NCI-H748 treated with DMSO at 0.1 percent for 48 hours (cell line): ENCODE data around the gene WARS2.
A peak's percentile ranks its signal among the peaks of the same experiment; 100 is the strongest.

ENCODE experiments used
- DNase-seq: peaks from one replicate; lab custom pipeline; 2025; lab: John Stamatoyannopoulos, UW

The WARS2 gene

GRCh38 chr1:119015547-119015946 lies 124.9 kb downstream of the WARS2 start:
- DNase-seq: peak; percentile 31

DNA sequence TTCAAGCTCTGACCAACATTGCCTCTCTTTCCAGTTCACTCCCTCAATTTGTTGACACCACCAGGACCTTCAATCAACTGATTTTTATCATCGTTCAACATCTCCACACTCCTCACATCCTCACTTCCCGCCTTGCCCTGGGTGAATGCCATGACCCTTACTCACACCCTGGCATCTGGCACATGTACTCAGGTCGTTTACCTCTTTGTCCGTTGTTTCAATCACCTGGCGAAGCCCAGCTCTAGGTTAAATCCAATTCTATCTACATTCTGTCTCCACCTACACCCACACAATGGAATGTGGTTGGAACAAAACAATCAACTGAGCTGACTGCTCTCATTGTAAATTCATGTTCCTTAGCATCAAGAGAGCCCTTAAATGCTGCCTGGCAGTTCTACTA lies 128.1 kb downstream of the WARS2 start:
- no peak for DNase-seq

DNA sequence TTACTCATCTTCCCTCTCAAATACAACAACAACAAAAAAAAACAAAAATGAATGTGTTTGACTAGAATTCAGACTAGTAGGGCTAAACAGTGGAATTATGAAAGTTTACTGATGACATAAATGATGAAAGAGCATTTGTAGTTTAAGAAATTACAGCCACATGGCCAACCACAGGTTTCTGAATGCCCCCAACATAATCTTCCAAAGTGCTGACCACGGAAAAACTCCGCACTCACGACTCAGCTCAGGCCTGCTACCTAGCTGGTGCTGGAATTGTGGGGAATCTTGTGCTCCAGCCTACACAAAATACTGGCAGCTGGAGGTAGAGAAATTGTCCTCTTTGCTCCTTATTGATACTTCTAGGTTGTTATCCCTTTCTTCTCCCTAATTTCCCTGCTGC lies 128.7 kb downstream of the WARS2 start:
- DNase-seq: no peak

GRCh38 chr1:119011116-119011515 lies 129.3 kb downstream of the WARS2 start:
- DNase-seq: no peak

GRCh38 chr1:119010201-119010600 lies 130.3 kb downstream of the WARS2 start:
- DNase-seq: no peak

DNA sequence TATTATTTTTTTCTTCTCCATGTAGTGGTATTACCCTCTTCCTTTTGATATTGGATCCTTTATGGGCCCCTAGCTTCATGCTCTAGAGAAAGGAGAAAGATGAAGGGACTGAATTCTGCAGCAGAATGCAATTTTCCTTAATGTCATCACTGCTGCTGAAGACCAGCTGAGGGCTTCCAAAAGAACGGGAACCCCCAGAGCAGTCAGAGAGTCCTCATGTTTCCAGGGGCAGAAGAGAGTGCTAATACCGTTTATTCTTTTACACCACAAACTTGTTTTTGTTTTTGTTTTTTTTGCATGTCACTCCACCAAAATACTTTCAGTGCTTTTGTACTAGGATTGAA lies 131.2 kb downstream of the WARS2 start:
- no peak for DNase-seq

DNA sequence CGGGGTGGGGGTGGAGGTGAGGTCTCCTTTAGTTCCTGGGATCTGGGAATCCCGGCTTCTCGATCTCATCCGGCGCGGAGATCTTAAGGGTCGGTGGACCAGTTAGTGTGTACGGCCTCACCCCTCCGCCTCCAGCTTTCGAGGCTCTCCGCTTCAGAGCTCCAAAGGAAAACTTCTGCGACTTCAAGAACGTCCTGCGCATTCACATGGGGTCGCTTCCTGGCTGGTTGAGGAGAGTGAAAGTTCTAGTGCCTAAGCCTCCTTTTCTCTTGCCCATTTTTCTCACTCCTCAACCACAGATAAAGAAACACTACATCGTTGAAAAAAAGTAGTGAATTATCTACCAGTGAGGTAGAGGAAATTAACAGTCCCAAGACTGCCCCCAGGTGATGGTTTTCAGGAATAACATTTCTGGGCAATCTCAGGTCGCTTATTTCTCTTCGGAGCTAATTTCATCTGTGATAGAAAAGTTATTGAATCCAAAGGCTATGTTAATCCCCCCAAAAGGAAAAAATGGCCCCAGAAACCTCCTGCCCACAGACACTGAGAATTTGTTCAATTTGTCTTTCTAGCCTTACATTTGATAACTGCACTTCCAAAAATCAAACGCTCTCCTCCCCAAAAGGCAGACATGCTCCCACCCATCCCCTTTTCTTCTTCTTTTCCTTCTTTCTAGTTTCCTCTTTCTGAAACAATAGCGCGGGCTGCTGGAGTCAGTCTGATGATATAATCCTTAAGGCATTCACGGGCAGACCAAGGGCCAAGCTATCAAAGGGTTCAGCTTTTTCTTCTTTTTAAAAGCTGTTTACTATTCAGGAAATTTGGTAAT lies 131.8 kb downstream of the WARS2 start:
- peak; percentile 80 for DNase-seq

DNA sequence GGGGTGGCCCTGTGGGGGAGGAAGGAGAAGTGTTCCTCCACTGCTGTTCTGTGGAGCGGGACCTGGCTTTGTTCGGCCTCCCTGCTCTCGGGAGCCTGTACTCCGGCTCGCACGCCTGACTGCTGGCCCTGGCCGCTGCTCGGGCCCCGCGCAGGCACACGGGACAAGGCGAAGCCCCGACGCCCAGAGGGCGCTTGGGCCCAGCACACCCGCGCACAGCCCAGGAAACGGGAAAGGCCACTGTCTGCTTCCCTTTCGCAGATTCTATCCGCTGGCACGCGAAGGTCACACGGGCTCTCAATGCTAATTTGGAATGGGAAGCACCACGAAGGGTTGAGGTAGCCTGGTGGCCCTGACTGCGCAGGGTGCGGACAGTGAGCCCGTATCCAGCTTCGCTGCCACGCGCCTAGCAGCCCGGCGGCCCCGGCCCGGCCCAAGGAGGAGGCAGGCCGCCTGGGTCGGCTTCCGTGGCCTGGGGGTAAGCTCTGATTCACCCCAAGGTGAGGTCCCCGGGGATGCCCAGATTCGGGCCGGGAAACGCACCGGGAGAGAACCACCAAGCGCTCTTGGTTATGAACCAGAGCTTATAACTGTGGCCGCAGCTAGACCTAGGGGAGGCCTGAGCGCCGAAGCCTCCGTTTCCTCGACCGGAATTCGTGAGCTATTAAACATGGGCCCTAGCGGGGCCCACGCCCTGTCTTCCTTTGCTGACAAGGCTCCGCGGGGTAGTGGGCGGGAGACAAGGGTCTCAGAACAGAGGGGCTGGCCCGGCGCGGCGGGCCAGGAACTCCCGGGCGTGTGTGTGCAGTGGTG lies 132.6 kb downstream of the WARS2 start:
- DNase-seq: no peak

GRCh38 chr1:119007339-119007669 lies 133.1 kb downstream of the WARS2 start:
- peak; percentile 5 for DNase-seq

- DNase-seq: peak; percentile 52
Measured at GRCh38 chr1:119006406-119007279, 133.8 kb downstream of the WARS2 start.

- DNase-seq: no peak
Measured at GRCh38 chr1:119005724-119006405, 134.6 kb downstream of the WARS2 start.

DNA sequence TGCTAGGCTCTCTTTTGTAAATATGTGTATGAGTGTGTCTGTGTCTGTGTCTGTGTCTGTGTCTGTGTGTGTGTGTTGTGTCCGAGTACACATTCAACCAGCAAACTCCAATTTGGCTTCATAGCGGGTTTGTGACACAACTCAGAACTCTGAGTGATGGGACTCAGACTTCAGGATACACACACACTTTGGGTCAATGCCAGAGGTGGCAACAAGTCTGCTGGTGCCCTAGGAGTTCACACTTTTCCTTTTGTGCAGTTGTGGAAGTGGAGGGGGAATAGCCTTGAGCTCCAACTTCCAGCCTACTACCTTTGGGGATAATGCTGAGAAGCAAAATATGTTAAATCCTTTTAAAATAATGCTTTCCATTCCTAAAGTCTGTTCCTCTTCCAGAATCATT lies 135.7 kb downstream of the WARS2 start:
- DNase-seq: no peak

- no peak for DNase-seq
Measured at GRCh38 chr1:119004129-119004527, 136.3 kb downstream of the WARS2 start.

- DNase-seq: no peak
Measured at GRCh38 chr1:119003413-119004128, 136.9 kb downstream of the WARS2 start.

DNA sequence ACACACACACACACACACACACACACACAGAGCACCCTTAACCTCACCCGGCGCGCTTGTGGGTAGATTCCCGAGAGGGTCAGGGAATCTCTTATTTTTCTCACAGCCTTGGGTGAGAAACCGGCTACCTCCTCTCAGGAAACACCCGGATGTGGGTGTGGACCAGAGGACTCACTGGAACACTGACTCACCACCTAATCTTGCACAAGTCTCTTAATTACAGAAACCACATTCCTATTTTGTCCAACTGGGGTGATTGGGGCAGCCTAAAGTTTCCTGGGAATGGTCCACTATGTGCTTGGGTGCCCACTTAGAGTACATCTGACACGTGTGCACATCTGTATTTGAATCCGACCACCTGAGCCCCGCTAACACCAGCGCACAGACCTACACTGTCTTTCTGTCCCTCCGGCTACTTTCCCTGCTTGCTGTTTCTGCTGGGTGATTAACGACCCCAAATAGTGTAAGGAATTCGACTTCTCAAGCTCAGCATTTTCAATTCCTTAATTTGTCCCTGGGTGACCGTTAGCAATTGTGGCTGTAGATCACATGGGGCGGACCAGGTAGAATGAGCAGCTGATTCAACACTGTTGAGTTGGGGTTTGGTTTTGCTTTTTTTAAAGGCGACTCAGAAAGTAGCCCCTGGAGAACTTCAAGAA lies 138.3 kb downstream of the WARS2 start:
- no peak for DNase-seq

DNA sequence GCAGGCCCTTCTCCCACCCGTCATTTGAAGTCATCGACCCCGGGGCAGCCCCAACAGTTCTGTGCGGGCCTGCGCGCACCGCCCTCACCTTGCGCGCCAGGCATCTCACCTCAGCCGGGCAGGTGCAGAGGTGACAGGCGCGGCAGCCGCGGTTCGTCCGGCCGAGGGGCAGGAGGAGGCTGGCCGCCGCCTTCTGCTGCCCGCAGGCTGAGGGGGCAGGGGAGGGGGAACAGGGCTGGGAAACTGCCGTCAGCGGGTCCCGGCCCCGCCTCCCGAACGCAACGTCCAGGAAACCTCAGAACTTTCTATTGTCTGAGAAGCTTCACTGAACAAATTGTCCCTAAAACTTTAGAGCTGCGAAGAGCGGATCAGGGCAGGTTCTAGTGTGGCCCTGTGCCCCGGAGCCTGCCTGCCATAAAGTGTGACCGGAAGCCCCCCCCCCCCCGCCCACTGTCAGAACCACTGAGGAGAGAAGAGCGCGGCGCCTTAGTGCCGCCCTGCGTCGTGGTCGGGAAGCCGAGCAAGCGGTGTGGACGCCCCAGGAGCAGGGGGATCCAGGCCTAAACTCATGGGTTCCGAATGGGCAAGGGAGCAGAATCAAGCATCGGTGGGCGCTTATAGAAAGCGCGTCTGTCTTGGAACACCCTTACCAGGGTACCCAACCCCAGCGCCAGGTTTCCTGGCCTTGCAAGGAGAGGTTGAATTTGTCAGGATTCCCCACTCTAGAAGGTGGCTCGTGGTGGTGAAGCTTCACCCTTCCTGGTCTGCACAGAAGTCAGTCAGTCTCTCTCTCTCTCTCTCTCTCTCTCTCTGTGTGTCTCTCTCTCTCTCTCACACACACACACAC lies 139.0 kb downstream of the WARS2 start:
- no peak for DNase-seq

GRCh38 chr1:119000371-119001180 lies 139.9 kb downstream of the WARS2 start:
- DNase-seq: no peak

DNA sequence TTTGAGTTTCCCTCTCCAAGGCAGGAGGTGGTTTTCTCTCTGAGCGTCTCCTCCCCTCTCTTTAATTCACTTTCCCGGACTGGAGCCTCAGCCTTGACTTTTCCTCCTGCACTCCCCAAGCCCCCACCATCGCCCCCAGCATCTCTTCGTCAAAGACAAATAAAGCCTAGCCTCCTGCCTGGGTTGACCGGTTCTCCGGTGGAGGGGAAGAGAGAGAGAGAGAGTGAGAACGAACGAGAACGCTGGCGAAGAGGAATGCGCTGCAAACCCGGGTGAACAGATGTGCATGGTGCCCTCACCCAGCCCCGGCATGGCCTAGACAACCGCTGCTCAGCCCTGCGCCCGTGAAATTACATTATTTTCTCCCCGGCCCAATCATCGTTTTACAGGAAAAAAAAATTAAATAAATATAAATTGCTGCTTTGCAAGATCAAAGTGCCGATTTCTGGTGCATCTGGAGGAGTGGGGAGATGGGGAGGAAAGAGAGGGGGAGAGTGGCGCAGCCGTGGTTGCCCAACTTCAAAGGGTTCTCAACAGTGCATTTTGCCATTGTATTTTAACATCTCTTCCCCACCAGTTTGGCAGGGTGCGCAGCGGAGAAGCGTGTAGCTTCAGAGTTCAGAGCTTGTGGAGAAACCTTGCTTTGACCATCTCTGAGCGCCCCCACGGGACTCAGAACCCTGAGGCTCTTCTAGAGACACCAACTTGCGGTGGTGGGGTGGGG lies 140.9 kb downstream of the WARS2 start:
- no peak for DNase-seq
